ENCODE results near the gene POLN. TPM values are rescaled to one million over a fixed set of nuclear protein-coding genes. Genes with fewer than 3 reads are reported as not detected.

Gene POLN
- total RNA-seq, 1 experiment from 2014 or later, result 2.4 TPM

DNA sequence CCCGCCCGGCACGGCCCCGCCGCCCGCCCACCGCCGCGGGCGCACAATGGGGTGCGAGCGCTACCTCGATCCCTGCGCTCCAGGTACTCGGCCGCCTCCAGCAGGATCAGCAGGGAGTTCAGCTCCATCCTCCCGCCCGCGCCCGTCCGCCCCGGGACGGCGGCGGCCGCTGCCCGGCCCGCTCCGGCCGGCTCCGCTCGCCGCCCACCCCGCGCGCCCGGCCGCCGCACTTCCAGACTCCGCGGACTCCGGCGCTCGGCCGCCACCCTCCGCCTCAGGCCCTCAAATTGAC, 19.9 kb upstream of the POLN start, which contains the start of gene MXD4:
Gene MXD4, minus strand, starts transcription at position 257 of the 292 bp plus-strand sequence. Its CDS starts 129 bp downstream, at position 128.
- H3K27me3 ChIP-seq (ENCODE audit: control insufficient read depth, insufficient read depth, low read length), result peaks cover 3% of the 10 kb centered on the region; the same call in 1 of the 2 replicates
- DNase-seq, result no peak
- H3K4me3 ChIP-seq (ENCODE audit: insufficient read depth, low read depth, low read length), result peak within 1 kb of the TSS; percentile 67
- H3K36me3 ChIP-seq (replicated peaks; ENCODE audit: control insufficient read depth, insufficient read depth, low read length), result no peaks in the 10 kb centered on the region

DNA sequence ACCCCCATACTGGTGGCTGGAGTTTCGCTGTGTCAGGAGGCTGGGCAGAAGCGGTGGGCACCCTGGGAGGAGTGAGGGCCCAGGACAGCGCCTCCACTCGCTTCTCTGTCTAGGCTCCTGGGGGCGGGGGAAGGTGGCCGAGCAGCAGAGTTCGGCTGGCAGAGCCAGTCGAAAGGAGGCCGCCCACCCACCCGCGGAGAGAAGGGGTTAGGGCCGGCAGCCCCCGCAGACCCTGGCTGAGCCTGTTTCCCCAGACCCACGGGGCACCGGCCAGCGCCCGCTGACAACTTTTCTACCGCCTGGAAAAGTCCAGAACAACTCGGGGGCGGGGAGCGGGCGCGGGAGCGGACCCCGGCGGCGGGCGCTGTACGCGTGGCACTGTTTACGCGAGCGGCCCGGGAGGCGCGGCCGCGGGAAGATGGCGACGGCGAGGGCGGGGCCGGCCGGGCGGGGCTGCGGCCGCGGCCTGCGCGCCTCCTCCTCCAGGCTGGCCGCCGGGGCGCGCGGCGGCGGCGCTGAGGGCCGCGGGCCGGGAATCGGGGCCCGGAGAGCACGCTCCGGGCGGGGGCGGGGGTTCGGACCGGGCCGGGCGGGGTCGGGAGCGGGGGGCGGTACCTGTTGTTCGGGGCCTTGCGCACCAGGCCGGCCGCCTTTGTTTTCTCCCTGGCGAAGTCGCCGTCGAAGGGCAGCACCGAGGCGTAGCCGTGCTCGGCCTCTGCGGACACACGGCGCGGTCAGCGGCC, 19.4 kb upstream of the POLN start:
- Histone ChIP-seq H3K4me3 (ENCODE audit: insufficient read depth, low read depth, low read length) (peak overlapping the region; percentile 67), H3K27me3 (ENCODE audit: control insufficient read depth, insufficient read depth, low read length) (peaks cover 3% of the 10 kb centered on the region; the same call in 1 of the 2 replicates), H3K36me3 (replicated peaks; ENCODE audit: control insufficient read depth, insufficient read depth, low read length) (no peaks in the 10 kb centered on the region)
- peak; percentile 93 for DNase-seq

GRCh38 chr4:2260344-2261109, 18.6 kb upstream of the POLN start:
- Histone ChIP-seq H3K4me3 (ENCODE audit: insufficient read depth, low read depth, low read length) (peak overlapping the region; percentile 67), H3K27me3 (ENCODE audit: control insufficient read depth, insufficient read depth, low read length) (peaks cover 3% of the 10 kb centered on the region; the same call in 1 of the 2 replicates), H3K36me3 (replicated peaks; ENCODE audit: control insufficient read depth, insufficient read depth, low read length) (no peaks in the 10 kb centered on the region)
- no peak for DNase-seq

DNA sequence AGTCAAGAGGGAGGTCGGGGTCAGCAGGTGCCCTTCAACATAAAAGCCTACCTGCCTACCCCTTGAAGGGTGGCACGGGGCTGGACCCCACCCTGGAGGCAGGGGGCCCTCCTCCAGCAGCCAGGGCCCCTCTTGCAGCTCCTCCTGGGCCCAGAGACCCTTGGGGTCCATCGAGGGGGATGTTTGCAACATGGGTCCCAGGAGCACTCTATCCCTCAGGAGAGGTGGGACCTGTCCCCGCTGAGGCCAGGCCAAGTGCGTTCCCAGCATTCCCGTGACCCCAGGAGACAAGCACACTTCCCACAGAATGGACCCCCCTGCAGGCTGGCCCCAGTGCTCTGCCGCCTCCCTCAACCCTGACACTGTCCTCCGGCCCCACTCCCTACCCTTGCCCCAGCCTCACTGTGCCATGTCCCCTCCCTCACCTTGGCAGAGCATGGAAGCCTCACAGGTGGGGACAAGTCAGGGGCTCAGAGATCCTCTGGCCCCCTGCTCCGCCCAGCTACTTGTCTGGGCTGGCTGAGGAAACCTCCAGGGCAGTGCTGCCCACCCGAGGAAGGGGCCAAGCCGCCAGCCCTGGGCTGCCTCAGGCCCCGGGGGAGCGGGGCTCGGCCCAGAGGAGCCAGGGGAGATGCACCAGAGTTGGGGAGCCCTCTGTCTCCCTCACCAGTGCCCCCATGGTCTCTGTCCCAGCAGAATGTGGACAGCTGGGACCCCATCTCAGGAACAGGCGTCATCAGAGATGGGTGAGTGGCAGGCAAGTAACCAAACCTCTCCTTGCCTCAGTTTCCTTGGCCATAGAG, 17.8 kb upstream of the POLN start:
- peaks cover 3% of the 10 kb centered on the region; the same call in 1 of the 2 replicates for H3K27me3 ChIP-seq (ENCODE audit: control insufficient read depth, insufficient read depth, low read length)
- DNase-seq, result no peak
- H3K4me3 ChIP-seq (ENCODE audit: insufficient read depth, low read depth, low read length), result no peak overlapping the region
- H3K36me3 ChIP-seq (replicated peaks; ENCODE audit: control insufficient read depth, insufficient read depth, low read length), result no peaks in the 10 kb centered on the region; the same call in 1 of the 2 replicates

- Histone ChIP-seq H3K27me3 (ENCODE audit: control insufficient read depth, insufficient read depth, low read length) (peaks cover 3% of the 10 kb centered on the region; the same call in 1 of the 2 replicates), H3K4me3 (ENCODE audit: insufficient read depth, low read depth, low read length) (no peak overlapping the region), H3K36me3 (replicated peaks; ENCODE audit: control insufficient read depth, insufficient read depth, low read length) (no peaks in the 10 kb centered on the region; the same call in 1 of the 2 replicates)
- DNase-seq, result no peak
Measured at GRCh38 chr4:2259036-2259540, 17.2 kb upstream of the POLN start.

DNA sequence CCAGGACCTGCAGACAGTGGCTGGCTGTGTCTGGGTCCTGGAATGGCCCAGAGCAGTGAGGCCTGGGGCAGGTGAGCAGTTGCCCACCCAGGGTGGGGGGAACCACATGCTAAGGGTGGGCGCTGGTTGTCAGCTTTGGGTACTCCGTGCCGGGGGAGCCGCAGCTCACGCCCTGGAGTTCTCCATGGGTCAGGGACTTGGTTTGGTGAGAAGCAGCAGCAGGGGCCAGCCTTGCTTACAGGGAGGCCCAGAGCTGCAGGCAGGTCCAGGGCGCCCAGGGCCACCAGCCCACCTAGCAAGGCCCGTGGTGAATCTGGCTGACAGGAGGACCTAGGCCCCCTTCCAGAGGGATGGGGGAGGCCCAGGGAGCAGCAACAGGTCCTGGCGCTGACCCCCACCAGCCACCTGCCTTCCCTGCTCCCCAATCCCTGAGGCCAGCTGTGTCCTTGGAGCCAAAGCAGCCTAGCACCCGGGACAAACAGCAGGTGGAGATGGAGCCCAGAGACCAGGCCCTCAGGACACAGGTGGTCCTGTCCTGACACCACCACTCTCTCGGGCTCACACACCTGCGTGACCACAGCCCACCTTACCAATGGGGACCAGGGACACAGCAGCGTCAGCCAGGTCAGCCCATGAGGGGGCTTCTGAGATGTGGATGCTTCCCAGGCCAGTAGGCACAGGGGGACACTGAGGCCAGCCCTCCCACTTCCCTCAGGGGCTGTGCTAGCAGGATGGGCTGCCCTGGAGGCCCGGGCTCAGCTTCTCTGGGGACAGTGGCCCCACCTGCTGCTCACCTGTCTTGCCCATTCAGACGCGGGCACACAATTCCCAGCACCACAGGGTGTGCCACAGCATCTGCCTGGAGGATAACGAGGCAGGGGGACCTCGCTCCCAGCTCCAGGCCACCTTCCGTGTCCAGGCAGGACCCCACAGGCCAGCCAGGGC, 16.4 kb upstream of the POLN start:
- no peaks in the 10 kb centered on the region; the same call in none of the 2 replicates for H3K36me3 ChIP-seq (replicated peaks; ENCODE audit: control insufficient read depth, insufficient read depth, low read length)
- H3K4me3 ChIP-seq (ENCODE audit: insufficient read depth, low read depth, low read length), result no peak overlapping the region
- H3K27me3 ChIP-seq (ENCODE audit: control insufficient read depth, insufficient read depth, low read length), result peaks cover 1% of the 10 kb centered on the region; the same call in 1 of the 2 replicates
- DNase-seq, result peak; percentile 30

DNA sequence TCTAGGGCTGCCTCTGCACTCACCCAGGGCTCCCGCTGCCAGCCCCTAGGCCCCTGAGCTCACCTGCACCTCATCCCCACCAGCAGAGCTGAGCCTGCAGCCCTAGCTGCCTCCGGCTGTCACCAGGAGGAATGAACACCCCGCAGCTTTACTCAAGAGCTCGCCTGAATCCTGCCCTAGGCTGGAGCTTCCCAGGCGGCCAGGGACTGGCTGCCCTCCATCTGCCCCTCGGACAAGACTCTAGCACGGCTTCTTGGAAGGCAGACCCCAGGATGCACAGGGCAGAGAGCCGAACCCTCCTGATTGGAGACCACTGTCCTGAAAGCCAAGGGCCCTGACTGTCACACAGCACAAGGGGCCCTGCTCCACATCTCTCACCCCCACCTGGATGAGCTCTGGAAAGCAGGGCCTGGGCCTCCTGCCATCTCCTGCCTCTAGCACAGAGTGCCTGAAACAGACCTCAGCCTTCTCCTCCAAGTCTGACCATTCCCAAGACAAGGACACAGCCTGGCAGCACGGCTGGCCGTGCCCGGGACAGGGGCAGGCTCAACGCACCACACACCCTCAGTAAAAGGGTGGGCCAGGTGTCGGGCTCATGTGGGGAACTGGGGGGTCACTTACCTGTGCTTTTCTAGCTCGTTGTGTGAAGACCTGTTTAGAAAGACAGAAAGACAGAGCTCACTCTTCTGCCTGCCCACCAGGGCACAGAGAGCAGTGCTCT, 15.6 kb upstream of the POLN start:
- no peaks in the 10 kb centered on the region; the same call in none of the 2 replicates for H3K36me3 ChIP-seq (replicated peaks; ENCODE audit: control insufficient read depth, insufficient read depth, low read length)
- H3K27me3 ChIP-seq (ENCODE audit: control insufficient read depth, insufficient read depth, low read length), result no peaks in the 10 kb centered on the region
- no peak overlapping the region for H3K4me3 ChIP-seq (ENCODE audit: insufficient read depth, low read depth, low read length)
- peak; percentile 36 for DNase-seq

DNA sequence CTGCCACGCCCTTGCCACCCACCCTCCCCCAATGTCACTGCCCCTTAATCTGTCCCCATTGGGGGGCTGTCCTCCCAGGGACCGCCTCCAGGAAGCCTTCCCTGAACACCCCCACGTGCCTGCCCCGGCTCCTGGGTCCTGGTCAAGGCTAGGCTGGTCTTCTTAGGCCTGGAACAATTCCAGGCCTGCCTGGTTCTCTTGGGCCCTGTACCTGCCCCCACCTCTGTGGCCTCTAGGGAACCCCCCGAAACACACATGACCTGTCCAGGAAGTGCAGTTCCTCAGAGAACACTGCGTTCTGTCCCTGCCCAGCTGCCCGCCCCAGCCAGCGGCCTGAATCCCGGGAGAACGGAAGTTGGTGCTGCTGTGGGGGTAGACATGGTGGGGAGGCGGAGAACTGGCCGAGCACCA, 14.9 kb upstream of the POLN start:
- no peak overlapping the region for H3K4me3 ChIP-seq (ENCODE audit: insufficient read depth, low read depth, low read length)
- no peaks in the 10 kb centered on the region for H3K27me3 ChIP-seq (ENCODE audit: control insufficient read depth, insufficient read depth, low read length)
- peak; percentile 37 for DNase-seq
- H3K36me3 ChIP-seq (replicated peaks; ENCODE audit: control insufficient read depth, insufficient read depth, low read length), result no peaks in the 10 kb centered on the region; the same call in none of the 2 replicates

DNA sequence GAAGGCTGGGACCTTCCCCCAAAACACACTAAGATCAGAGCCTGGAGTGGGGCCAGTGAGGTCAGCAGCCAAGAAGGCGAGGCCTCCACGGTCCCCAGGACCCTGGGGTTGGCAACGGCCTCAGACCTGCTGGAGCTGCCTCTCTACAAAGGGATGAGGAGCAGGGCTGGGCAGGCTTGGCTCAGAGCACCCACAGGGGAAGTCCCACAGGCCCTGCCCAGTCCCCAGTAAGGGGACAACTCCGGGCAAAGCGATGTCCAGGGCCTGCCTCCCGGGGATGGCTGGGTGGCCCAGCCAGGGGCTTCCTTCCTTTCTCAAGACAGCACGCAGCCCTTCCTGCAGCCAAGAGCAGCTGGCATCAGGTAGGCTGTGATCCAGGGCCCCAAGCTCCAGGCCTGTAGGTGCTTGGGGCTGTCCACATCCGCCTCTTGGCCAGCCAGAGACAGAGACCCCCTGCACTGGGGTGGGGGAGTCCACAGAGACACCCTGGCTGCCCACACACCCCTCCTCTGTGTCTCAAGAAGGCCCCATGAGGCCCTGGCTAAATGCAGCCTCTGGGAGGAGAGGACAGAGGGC, 14.3 kb upstream of the POLN start:
- DNase-seq, result peak; percentile 43

DNA sequence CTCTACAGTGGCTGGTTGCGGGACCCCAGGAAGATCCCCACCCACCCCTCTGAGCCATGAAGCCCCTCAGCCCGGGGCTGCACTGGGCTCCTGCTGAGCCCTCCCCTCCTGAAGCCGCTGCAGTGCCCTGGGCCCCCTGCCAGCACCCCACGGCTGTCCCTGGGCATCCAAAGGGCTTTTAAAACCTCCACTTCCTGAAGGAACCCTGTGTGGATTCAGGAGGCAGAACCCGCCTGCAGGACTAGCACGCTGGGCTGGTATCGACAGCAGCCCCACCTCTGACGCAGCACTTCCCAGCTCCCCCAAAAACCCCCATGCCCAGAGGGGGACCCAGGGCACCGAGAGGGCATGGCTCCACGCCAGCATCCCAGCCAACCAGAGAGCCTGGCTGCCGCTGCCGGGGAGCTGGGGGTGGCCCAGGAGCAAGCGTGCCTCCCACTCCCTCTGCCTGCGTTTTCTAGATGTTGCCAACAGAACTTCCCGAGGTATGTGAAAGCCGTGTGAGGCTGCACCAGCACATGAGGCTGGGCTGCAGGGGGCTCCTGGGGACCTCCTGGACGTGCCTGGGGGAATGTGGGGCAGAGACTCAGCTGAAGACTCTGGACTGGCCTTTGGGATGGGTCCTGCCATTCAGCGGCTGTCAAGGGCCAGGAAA, 13.7 kb upstream of the POLN start:
- DNase-seq, result peak; percentile 62
- H3K4me3 ChIP-seq (ENCODE audit: insufficient read depth, low read depth, low read length), result no peak overlapping the region
- H3K27me3 ChIP-seq (ENCODE audit: control insufficient read depth, insufficient read depth, low read length), result no peaks in the 10 kb centered on the region
- no peaks in the 10 kb centered on the region; the same call in none of the 2 replicates for H3K36me3 ChIP-seq (replicated peaks; ENCODE audit: control insufficient read depth, insufficient read depth, low read length)

More for the DNA sequence above, 14.3 kb upstream of the POLN start:
- Histone ChIP-seq H3K27me3 (ENCODE audit: control insufficient read depth, insufficient read depth, low read length) (no peaks in the 10 kb centered on the region), H3K4me3 (ENCODE audit: insufficient read depth, low read depth, low read length) (no peak overlapping the region), H3K36me3 (replicated peaks; ENCODE audit: control insufficient read depth, insufficient read depth, low read length) (no peaks in the 10 kb centered on the region; the same call in none of the 2 replicates)

DNA sequence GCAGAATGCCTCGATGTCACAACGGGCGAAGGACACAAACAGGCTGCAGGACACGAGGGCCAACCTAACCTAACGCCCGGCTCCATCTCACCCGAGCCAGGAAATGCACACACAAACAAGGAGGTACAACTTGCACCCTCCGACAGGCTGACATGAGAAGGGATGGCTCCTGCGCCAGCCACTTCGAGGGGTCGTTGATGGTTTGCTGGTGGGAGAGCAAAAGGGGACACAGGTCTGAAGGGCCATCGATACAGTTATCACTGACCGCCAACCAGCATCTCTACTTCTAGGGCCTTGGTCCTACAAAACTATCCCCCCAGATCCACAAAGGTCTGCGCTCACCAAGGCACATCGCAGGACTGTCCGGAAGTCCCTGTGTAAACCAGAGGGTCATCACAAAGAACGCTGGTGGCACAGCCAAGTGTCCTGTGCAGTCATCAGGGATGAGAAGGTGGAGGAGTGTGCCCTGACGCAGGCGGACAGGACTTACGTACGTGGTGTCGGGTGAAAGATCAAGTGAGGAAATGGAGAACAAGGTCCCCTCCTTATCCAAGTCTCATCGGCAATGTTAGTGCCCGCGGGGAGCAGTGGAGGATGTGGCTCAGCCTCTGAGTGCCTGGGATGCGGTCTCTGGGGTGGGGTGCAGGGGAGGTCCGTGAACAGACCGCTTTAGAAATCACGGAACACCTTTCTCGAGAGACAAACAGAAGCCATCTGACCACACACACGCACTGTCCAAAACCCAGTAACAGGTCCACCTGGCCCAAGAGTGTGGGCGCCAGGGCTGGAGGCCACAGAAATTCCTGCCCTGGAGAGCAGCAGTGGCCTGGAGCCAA, 13.0 kb upstream of the POLN start:
- H3K36me3 ChIP-seq (replicated peaks; ENCODE audit: control insufficient read depth, insufficient read depth, low read length), result no peaks in the 10 kb centered on the region; the same call in none of the 2 replicates
- H3K4me3 ChIP-seq (ENCODE audit: insufficient read depth, low read depth, low read length), result no peak overlapping the region
- DNase-seq, result peak; percentile 43
- H3K27me3 ChIP-seq (ENCODE audit: control insufficient read depth, insufficient read depth, low read length), result no peaks in the 10 kb centered on the region

Measured in H7 (cell line).